ENCODE data around the gene KLHL14. TPM values are rescaled to one million over a fixed set of nuclear protein-coding genes. Genes with fewer than 3 reads are reported as not detected.

KLHL14 gene
- total RNA-seq, 1 donor = not detected

DNA sequence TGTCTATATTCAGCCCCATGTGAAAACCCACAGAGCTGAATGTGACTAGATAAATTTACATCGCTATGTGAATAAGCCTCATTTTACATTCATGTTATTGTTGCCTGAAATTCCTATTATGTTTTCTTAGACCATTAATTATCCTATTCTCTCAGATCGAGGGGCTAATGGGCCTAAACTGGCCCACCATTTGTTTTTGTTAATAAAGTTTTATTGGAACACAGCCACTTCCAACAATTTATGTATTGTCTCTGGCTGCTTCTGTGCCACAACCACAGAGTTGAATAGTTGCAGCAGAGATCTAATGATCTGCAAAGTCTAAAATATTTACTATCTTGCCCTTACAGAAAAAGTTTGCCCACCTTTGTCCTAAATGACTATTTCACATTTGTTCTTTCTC, 61.0 kb downstream of the KLHL14 start:
- DNase-seq (ENCODE audit: low read depth) = no peak
- H3K4me3 ChIP-seq (ENCODE audit: low read depth, low read length) = no peak overlapping the region
- TF ChIP-seq, protein P1, sequence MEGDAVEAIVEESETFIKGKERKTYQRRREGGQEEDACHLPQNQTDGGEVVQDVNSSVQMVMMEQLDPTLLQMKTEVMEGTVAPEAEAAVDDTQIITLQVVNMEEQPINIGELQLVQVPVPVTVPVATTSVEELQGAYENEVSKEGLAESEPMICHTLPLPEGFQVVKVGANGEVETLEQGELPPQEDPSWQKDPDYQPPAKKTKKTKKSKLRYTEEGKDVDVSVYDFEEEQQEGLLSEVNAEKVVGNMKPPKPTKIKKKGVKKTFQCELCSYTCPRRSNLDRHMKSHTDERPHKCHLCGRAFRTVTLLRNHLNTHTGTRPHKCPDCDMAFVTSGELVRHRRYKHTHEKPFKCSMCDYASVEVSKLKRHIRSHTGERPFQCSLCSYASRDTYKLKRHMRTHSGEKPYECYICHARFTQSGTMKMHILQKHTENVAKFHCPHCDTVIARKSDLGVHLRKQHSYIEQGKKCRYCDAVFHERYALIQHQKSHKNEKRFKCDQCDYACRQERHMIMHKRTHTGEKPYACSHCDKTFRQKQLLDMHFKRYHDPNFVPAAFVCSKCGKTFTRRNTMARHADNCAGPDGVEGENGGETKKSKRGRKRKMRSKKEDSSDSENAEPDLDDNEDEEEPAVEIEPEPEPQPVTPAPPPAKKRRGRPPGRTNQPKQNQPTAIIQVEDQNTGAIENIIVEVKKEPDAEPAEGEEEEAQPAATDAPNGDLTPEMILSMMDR (IDR thresholded peaks at IDR 0.05; ENCODE audit: insufficient read depth, low read length) = no peak

DNA sequence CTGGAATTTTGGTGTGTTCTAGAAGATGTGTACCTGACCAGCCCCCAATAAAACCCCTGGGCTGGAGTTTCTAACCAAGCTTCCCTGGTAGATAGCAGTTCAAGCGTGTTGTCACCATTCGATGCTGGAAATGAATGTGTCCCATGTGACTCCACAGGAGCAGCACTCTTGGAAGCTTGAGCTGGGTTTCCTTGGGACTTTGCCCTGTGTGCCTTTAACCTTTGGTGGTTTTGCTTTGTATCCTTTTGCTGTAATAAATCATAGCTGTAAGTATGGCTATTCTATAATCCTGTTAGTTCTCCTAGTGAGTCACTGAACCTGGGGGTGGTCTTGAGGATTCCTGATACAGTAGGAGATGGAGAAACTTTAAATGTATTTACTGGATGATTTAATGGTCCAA, 65.2 kb downstream of the KLHL14 start:
- DNase-seq (ENCODE audit: low read depth) = no peak
- H3K4me3 ChIP-seq (ENCODE audit: low read depth, low read length) = no peak overlapping the region
- TF ChIP-seq, protein P1 (IDR thresholded peaks at IDR 0.05; ENCODE audit: insufficient read depth, low read length) = no peak

DNA sequence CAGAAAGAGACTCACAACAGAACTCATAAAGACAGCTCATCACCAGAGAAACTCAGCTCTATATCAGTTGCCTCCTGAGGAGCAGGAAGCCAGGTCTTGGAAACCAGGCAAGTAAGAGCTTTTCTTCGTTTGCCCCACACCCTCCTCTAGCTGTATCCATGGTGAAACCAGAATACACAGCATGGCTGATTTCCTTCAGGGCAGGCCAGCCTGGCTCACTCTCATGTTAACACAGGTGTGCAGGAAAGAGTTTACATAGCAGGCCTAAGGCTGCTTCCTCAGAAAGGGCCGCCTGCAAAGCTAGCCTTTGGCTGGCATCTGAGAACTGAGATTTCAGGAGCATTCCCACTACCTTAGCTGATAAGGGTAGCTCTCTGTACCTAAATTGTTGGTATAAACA, 65.7 kb downstream of the KLHL14 start:
- TF ChIP-seq, protein P1 (IDR thresholded peaks at IDR 0.05; ENCODE audit: insufficient read depth, low read length) = no peak
- no peak overlapping the region for H3K4me3 ChIP-seq (ENCODE audit: low read depth, low read length)
- no peak for DNase-seq (ENCODE audit: low read depth)

DNA sequence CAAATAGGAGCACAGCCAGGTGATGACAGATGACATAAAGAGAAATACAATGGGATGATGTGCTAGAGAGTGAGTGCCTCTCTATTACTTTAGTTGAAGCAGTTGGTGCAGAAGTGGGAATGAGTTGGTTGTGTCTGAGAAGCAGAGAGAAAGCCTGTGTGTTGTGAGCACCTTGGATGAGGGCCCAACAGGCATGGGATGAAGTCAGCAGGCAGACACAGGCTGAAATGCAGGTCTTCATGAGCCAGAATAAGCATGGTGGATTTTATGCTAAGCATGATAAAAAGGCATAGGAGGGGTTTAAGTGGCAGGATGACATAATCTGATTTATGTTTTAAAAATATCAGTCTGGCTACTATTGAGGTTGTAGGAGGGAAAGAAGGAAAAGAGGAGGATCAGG, 71.5 kb downstream of the KLHL14 start:
- H3K4me3 ChIP-seq (ENCODE audit: low read depth, low read length) = no peak overlapping the region
- TF ChIP-seq, protein P1 (IDR thresholded peaks at IDR 0.05; ENCODE audit: insufficient read depth, low read length) = no peak
- no peak for DNase-seq (ENCODE audit: low read depth)

DNA sequence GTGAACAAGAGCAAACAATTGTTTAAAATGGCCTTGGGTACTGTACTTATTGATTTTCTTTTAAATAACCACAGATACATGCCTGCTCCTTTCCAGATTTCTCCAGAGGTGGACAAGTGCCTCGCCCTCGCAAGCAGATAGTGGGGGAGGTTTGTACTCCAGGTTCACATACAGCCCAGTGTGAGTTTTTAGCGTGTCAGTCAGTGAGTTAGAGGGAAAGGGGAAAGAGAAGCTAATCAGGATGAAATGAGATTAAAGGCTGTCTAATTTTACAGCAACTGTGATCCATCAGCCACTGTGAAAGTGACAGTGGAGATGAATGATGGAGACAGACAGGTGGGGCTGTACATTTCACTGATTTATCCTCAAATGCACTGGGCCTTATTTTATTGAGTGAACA, 74.7 kb downstream of the KLHL14 start:
- TF ChIP-seq, protein P1 (IDR thresholded peaks at IDR 0.05; ENCODE audit: insufficient read depth, low read length) = no peak
- H3K4me3 ChIP-seq (ENCODE audit: low read depth, low read length) = no peak overlapping the region
- no peak for DNase-seq (ENCODE audit: low read depth)

DNA sequence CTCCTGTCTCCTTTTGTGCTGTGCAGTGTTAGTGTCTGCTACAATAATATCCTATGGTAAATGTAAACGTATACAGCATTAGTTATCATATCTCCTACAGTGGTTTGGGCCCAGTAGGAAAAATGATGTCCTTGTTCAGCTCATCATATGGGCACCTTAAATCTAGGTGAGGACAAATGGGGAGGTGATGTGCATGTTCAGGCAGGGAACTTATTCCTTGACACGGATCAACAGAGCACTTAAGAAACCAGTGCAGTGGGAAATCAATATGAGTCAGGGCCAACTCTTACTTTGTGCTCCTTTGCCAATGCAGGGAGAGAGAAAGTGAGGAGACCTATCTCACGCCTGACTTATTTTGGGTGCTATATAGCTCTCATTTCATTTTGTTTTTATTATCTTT, 76.4 kb downstream of the KLHL14 start:
- DNase-seq (ENCODE audit: low read depth) = no peak

DNA sequence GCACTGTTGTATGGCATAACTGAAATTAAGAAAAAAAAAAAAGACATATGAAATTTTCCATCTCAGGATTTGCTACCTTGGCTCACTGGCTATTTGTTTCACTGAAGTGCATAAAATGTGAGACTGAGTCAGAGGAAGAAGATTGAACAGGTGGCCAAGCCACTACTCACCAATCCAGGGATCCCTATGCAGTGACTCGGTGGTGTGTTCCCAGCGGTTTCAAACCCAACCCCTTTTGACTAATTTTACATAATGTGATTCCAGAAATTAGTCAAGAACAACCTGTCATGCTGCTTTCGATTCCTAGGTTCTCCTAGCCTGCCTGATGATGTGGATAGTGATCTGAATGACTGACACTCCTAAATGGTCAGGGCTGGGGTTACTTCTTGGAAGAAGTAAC, 77.3 kb downstream of the KLHL14 start:
- TF ChIP-seq, protein P1 (IDR thresholded peaks at IDR 0.05; ENCODE audit: insufficient read depth, low read length) = no peak
- no peak for DNase-seq (ENCODE audit: low read depth)
- H3K4me3 ChIP-seq (ENCODE audit: low read depth, low read length) = no peak overlapping the region

More for the DNA sequence above, 76.4 kb downstream of the KLHL14 start:
- no peak overlapping the region for H3K4me3 ChIP-seq (ENCODE audit: low read depth, low read length)
- TF ChIP-seq, protein P1 (IDR thresholded peaks at IDR 0.05; ENCODE audit: insufficient read depth, low read length) = no peak
